Fibroblast of villous mesenchyme (primary cell): Measurements from ENCODE around the gene BTBD7. TPM values are rescaled to one million over a fixed set of nuclear protein-coding genes. Genes with fewer than 3 reads are reported as not detected.

Source experiments
- DNase-seq: peaks from one replicate; pipeline ENCODE4 v3.0.0-alpha.2; 2010; ENCODE audit warnings: low read depth
- H3K4me3 ChIP-seq: 2 replicates; pipeline ENCODE4 v1.5.1; 2011; ENCODE audit warnings: low read depth, mild to moderate bottlenecking, low read length
- total RNA-seq: library from RNA; depleted of rRNA; stranded (reverse); fragments of >200 nt; gene quantifications from 2 replicates; pipeline ENCODE4 v1.2.3, GENCODE V29; 2012
- TF ChIP-seq, protein P1 (sequence below): IDR thresholded peaks from 2 replicates; pipeline ENCODE4 v1.5.1; 2012; ENCODE audit warnings: low read depth, mild to moderate bottlenecking, low read length; ENCODE audit not compliant: insufficient read depth

The BTBD7 gene
- total RNA-seq, 1 donor, result 35.4 TPM

DNA sequence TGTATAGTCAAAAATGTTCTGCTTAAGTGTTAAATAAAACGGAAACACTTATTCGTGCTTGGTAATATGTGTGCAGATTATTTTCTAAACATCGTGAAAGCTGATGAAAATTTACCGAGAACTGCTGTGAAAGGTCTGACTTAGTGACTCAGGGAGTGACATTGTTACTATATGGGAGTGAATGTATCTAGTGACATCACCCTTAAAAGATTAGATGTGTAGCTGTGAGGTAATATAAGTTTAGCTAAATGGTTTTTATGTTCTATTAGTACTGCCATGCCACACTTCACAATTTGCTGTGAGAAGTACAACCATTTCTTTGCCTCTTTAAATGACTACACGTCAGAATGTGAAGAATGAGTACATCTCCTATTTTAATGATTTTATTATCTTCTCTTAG is 15.5 kb upstream of the BTBD7 start:
- no peak for DNase-seq
- TF ChIP-seq, protein P1, sequence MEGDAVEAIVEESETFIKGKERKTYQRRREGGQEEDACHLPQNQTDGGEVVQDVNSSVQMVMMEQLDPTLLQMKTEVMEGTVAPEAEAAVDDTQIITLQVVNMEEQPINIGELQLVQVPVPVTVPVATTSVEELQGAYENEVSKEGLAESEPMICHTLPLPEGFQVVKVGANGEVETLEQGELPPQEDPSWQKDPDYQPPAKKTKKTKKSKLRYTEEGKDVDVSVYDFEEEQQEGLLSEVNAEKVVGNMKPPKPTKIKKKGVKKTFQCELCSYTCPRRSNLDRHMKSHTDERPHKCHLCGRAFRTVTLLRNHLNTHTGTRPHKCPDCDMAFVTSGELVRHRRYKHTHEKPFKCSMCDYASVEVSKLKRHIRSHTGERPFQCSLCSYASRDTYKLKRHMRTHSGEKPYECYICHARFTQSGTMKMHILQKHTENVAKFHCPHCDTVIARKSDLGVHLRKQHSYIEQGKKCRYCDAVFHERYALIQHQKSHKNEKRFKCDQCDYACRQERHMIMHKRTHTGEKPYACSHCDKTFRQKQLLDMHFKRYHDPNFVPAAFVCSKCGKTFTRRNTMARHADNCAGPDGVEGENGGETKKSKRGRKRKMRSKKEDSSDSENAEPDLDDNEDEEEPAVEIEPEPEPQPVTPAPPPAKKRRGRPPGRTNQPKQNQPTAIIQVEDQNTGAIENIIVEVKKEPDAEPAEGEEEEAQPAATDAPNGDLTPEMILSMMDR, result no peak
- H3K4me3 ChIP-seq, result no peak overlapping the region

DNA sequence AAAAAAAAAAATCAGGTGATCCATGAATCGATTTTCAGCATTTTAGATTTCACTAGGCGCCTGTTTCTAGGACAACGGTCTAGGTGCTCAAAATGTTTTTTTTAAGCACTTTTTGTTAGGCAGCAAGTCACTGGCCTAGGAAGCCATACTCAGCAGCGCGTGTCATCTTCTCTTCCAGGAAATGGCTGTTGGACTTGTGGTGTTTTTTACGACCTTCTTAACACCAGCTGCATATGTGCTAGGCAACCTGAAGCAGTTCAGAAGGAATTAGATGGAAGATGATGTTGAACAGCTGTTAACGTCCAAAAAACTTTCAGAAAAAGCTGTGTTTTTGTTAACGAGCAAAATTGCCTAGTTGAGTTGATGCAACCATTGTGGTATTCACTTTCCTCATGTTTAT is 15.0 kb upstream of the BTBD7 start:
- H3K4me3 ChIP-seq, result no peak overlapping the region
- TF ChIP-seq, protein P1, result no peak
- DNase-seq, result peak; percentile 77

DNA sequence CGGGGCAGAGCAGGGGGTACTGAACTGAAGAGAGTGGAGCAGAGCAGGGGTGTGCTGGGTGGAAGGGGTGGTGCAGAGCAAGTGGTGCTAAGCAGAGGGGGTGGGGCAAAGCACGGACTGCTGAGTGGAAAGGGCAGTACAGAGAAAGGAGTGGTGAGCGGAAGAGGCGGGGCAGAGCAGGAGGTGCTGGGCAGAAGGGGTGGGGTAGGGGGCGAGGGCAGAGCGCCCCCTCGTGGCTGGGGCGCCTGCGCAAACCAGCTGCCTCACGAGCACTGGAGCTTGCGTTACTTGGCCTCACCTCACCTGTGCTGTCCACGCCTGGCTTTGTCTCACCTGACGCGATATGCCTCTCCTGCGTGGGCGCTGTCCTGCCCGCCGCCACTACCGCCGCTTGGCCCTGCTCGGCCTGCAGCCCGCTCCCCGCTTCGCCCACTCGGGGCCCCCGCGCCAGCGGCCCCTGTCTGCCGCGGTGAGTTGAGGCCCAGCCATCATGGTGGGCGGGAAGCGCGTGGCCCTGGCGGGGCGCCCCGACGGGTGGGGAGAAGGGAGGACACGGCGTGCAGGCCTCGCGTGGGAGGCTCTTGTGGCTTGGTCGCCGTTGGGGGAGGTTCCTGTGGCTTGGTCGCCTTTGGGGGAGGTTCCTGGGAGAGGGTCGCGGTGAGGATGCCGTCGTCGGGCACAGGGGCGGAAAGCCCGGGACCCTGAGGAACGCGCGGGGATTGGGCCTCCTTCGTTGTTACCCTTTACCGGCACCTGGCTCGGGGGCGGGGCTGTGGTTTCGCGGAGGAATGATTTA is 14.3 kb upstream of the BTBD7 start, which contains the start of gene COX8C:
Gene COX8C (plus strand): TSS at position 257 of the 796 bp plus-strand sequence. CDS start 87 bp downstream, at position 344.
- H3K4me3 ChIP-seq, result no peak within 1 kb of the TSS
- TF ChIP-seq, protein P1, result peak; percentile 2
- DNase-seq, result no peak

DNA sequence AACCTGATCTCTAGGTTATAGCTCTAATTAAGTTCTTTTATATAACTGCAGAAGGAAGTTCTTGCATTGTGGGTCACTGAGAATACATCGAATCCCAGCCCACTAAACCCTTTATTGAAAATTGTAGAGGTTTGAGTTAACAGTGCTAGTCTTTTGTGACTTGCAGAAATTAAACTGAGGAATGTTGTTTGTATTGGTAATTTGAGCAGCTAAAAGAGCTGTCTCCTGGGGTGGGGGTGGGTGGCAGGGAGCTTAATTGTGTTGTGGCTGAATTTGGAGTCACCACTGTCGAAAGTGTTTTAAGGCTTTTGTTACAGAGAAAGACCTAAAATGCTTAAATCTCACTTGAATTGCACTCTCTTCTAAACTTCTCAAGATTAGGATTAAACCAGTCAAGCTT is 11.0 kb upstream of the BTBD7 start:
- TF ChIP-seq, protein P1, result no peak
- H3K4me3 ChIP-seq, result no peak overlapping the region
- DNase-seq, result no peak

DNA sequence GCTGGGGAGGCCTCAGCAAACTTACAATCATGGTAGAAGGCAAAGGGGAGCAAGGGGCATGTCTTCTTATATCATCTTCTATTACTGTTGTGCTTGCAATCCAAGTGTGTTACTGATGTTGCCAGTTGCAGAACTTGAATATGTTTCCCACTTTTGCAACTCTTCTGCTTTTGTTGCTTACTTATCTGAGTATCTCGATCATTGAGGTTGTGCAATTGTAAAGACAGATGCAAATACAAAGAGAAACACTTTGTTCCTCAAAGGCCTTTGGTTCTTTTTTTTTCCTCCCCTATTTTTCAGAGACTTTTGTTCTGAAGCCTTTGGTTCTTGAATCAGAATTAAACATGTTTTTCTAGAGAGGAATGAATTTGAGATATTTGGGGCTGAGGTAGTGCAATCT is 10.4 kb upstream of the BTBD7 start:
- H3K4me3 ChIP-seq, result no peak overlapping the region
- TF ChIP-seq, protein P1, result no peak
- DNase-seq, result no peak

DNA sequence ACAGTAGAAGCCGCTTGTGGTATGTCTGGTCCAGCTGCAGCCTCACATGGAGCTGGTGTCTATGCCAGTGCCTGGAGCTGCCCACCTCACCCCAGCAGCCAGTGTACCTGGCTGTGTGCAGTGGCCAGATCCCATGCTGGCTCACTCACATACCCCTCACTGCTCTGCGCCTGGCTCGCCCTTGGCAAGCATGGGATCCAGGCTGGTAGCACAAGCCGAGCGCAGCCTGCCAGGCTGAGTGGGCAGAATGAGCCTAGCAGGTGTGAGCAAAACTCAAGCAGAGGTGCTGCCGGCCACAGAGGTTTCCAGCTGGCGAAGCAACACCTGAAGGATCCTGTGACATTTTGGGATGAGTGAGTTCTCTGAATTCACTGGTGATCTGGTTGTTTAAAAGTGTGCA is 5.0 kb upstream of the BTBD7 start:
- TF ChIP-seq, protein P1, result no peak
- no peak for DNase-seq
- no peak overlapping the region for H3K4me3 ChIP-seq
